Germinal center (tissue), 1 donor: ENCODE measurements around the gene ZNF2.

Source experiments
- DNase-seq: peaks from one replicate; pipeline ENCODE4 v3.0.0; 2012; ENCODE audit warnings: mixed read lengths, low spot score

ZNF2 gene

DNA sequence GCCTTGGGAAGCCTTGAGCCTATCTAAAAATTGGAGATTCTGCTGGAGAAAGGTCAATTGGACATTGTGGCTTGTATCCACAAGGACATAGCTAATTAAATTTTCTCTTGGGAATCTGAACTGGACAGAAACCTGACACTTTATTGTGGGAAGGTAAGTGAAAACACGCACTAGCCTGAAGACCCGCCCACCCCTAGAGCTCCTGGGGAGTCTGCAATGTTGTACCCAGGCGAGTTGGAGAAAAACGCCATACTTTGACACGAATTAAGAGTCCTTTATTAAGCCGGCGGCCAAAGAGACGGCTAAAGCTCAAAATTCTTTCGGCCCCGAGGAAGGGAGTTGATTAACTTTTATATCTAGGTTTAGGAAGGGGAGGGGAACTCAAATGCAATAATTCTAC, 40.5 kb downstream of the ZNF2 start:
- DNase-seq, result no peak

DNA sequence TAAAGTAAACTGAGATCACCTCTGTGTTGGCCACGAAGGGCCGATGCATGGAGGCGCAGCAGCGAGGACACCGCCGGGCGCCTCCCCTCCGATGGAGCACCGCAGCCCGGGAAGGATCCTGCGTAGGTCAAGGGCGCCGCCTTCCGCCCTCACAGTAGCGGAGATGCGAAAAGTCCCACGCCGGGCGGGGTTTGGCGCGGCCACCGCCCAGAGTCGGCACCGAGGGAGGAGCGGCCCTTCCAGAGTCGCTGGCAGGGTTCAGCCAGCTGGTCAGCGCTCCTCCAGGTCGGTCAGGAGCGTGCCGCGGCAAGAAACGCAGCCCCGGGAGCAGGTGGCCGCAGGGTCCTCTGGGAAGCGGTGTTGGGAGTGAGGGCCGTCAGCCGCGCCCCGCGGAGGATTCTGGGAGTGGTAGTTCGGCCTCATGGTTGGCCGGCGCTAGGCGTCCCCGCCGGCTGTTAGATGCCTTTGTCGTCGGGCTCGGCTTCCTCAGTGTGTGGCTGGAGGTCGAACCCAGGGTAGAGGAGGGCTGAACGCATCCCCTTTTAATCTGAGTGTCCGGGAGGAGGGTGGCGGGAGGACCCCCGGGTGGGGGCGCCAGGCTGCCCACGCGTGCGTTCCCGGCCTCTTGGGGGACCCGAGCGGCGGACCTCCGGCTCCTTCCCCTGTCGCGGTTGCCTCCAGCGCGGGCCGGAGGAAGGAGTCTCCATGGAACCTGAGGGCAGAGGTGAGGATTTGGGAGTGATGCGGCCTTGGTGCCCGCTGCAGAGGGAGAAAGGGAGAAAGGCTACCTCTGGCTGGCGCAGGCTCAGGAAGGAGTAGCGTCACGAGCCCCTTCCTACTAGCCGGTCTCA, 41.7 kb downstream of the ZNF2 start, which contains the start of gene ZNF892:
Gene ZNF892 (plus strand): TSS at position 411 of the 851 bp plus-strand sequence. CDS start 295 bp downstream, at position 706.
- DNase-seq, result peak; percentile 90

DNA sequence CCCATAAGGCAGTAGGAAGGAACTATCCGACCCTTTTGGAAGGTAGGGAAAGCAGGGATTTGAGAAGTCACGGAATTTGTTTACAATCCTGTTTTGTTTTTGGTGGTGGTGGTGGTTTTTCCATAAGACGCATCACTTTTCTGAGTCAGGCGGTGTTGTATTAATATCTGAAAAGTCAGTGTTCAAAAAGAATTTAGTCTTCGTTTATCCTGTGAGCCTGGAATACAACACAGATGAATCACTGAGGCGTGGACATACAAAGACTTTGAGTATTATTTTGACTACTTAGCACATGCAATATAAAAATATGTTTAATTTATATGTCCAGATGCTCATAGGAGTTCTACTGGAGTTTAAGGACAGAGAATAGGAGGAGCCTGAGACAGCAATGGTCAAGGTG, 42.5 kb downstream of the ZNF2 start:
- DNase-seq, result no peak

DNA sequence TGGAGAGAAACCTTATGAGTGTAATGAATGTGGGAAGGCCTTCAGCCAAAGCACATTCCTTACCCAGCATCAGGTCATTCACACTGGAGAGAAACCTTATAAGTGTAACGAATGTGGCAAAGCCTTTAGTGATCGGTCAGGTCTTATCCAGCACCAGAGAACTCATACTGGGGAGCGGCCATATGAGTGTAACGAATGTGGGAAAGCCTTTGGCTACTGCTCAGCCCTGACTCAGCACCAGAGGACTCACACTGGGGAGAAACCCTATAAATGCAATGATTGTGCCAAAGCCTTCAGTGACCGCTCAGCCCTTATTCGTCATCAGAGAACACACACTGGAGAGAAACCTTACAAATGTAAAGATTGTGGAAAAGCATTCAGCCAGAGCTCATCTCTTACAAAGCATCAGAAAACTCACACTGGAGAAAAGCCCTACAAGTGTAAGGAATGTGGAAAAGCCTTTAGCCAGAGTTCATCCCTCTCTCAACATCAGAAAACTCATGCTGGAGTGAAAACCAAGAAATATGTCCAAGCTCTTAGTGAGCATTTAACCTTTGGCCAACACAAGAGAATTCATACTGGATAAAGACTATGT, 49.5 kb downstream of the ZNF2 start:
- DNase-seq, result no peak

DNA sequence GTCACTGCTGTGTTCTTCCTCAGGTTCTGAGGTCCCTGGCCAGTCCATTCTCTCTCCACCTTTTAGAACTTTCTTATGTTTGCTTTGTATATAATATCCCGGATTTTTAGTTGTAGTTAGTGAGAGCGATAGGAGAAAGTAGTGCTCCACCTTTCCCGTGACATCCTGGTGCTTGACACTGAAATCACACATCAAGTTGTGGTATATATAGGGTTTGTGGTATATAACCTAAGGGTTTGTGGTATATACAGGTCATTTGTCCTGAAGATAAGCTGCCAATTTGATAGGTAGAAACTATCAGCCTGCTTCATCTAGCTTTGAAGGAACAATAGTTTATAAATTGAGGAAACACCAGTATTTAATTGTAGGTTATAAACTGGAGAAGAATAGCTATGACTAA, 54.8 kb downstream of the ZNF2 start:
- DNase-seq, result no peak

DNA sequence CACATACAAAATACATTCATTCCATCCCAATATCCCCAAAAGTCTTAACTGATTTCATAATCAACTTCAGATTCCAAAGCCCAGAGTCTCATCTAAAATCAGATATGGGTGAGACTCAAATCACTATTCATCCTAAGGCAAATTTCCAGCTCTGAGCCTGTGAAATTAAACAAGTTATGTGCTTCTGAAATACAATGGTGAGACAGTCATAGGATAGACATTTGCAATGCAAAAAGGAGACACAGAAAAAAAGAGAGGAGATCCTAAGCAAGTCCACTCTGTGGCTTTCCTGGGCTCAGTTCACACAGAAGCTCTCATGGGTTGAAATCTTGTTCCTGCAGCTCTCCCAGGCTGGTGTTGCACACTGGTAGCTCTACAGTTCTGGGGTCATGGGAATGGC, 60.0 kb downstream of the ZNF2 start:
- no peak for DNase-seq

DNA sequence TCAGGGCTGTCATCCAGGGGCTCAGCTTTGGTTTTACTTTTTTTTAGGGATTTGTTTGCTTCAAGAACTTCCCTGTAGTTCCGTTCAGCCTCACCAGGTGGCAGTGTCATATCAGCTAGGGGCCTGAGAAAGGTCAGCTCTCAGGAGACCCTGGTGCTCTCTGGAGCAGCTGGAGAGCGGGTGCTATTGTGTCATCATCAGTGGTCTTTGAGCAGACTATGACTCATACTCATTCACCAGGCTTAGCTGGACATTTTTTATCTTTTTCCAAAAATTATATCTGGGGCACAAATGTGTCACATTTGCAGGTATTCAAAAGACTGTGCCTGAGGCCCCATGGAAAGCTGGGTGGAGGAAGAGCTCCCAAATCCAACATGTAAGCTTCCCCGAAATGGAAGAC, 66.1 kb downstream of the ZNF2 start:
- DNase-seq, result peak; percentile 48

DNA sequence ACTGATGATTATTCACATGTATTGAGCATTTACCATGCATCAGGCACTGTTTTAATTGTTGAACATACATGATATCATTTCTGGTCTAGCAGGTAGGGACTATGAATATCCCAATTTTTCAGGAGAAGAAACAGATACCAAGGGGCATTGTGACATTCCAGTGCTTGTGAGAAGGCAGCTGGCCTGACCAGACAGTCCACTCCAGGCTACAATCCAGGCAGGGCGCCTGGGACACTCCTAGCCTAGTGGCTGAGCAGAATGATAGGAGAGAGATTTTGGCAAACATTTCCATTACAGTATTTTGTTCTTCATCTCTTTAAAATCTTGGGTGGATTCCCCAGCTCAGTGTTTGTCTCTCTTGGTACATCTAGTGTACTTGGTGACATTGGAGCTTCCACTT, 66.6 kb downstream of the ZNF2 start:
- DNase-seq, result no peak
